Stimulated activated CD8-positive, alpha-beta memory T cell treated with anti-CD3 and anti-CD28 coated beads, Interleukin-15, amount 100 ng/mL, for 48 hours (primary cell): ENCODE results near the gene CYP2F1.
"Not testable (repeated sequence)": the region's sequence is repeated elsewhere in the genome, so short reads cannot be mapped to it uniquely, and the experiment has no call there.

Experiments used
- DNase-seq, 2 donors: peaks; one replicate each; pipeline ENCODE4 v3.0.0-alpha.2; 2020; ENCODE audit warnings: low read depth in 2 of 2

Gene CYP2F1

GRCh38 chr19:41126765-41127203, 12.6 kb downstream of the CYP2F1 start:
- DNase-seq, result not testable (repeated sequence)

- DNase-seq, result not testable (repeated sequence)
Measured at GRCh38 chr19:41127362-41127761, 13.1 kb downstream of the CYP2F1 start.

GRCh38 chr19:41127801-41128300, 13.6 kb downstream of the CYP2F1 start:
- DNase-seq, result peak; percentile 48 to 67

GRCh38 chr19:41128692-41129091, 14.5 kb downstream of the CYP2F1 start:
- no peak for DNase-seq

- DNase-seq, result no peak
Measured at GRCh38 chr19:41131186-41131585, 17.0 kb downstream of the CYP2F1 start.

- no peak for DNase-seq
Measured at GRCh38 chr19:41133260-41133659, 19.0 kb downstream of the CYP2F1 start.

GRCh38 chr19:41134616-41135015, 20.4 kb downstream of the CYP2F1 start:
- no peak for DNase-seq

- peak in 1 of 2 donors; percentile 38 for DNase-seq
Measured at GRCh38 chr19:41135390-41136384, 21.5 kb downstream of the CYP2F1 start.

- no peak for DNase-seq
Measured at GRCh38 chr19:41136636-41137455, 22.6 kb downstream of the CYP2F1 start.

GRCh38 chr19:41144403-41144802, 30.2 kb downstream of the CYP2F1 start:
- DNase-seq, result peak; percentile 62

GRCh38 chr19:41149831-41150230, 35.6 kb downstream of the CYP2F1 start:
- no peak for DNase-seq

- not testable (repeated sequence) for DNase-seq
Measured at GRCh38 chr19:41150986-41151385, 36.8 kb downstream of the CYP2F1 start.

GRCh38 chr19:41154060-41154459, 39.8 kb downstream of the CYP2F1 start:
- DNase-seq, result no peak

- DNase-seq, result no peak
Measured at GRCh38 chr19:41156207-41156606, 42.0 kb downstream of the CYP2F1 start.

- DNase-seq, result no peak
Measured at GRCh38 chr19:41159881-41160280, 45.6 kb downstream of the CYP2F1 start.

GRCh38 chr19:41161903-41162302, 47.7 kb downstream of the CYP2F1 start:
- DNase-seq, result no peak

- DNase-seq, result no peak
Measured at GRCh38 chr19:41166944-41167804, 52.9 kb downstream of the CYP2F1 start.

- no peak for DNase-seq
Measured at GRCh38 chr19:41172297-41173164, 58.3 kb downstream of the CYP2F1 start.

GRCh38 chr19:41174297-41174928, 60.2 kb downstream of the CYP2F1 start:
- no peak for DNase-seq
